Activated T-cell treated with anti-CD3 and anti-CD28 coated beads, Interleukin-2, amount 50 U/mL, for 4 hours (primary cell): ENCODE results near the gene SYNCRIP. TPM values are rescaled to one million over a fixed set of nuclear protein-coding genes. Genes with fewer than 3 reads are reported as not detected.
"Not testable (repeated sequence)": the region's sequence is repeated elsewhere in the genome, so short reads cannot be mapped to it uniquely, and the experiment has no call there.

Experiments used
- ATAC-seq, 2 donors: fragments of 200-7000 bp; cut with Tn5 transposase; one replicate each; pipeline ENCODE4 v1.10.0; 2021
- DNase-seq: peaks from one replicate; pipeline ENCODE4 v3.0.0-alpha.2; 2020
- H3K27me3 Mint-ChIP-seq: one replicate; pipeline ENCODE4 v1.8.0; 2021; ENCODE audit warnings: low read depth, mixed read lengths
- H3K36me3 Mint-ChIP-seq: one replicate; pipeline ENCODE4 v1.8.0; 2022; ENCODE audit warnings: mixed read lengths; ENCODE audit not compliant: insufficient read depth
- H3K4me1 Mint-ChIP-seq: one replicate; pipeline ENCODE4 v1.8.0; 2021; ENCODE audit warnings: low read depth, mixed read lengths
- H3K4me3 Mint-ChIP-seq: one replicate; pipeline ENCODE4 v1.8.0; 2021; ENCODE audit warnings: mild to moderate bottlenecking, moderate library complexity, mixed read lengths
- H3K9me3 Mint-ChIP-seq: one replicate; pipeline ENCODE4 v1.8.0; 2021; ENCODE audit warnings: mixed read lengths
- total RNA-seq, 3 donors: library from RNA; stranded (reverse); gene quantifications; one replicate each; pipeline ENCODE4 v1.2.1, GENCODE V29; 2021

Gene SYNCRIP
- total RNA-seq, 3 donors from 2014 or later: 248 to 285 (median 283) TPM

DNA sequence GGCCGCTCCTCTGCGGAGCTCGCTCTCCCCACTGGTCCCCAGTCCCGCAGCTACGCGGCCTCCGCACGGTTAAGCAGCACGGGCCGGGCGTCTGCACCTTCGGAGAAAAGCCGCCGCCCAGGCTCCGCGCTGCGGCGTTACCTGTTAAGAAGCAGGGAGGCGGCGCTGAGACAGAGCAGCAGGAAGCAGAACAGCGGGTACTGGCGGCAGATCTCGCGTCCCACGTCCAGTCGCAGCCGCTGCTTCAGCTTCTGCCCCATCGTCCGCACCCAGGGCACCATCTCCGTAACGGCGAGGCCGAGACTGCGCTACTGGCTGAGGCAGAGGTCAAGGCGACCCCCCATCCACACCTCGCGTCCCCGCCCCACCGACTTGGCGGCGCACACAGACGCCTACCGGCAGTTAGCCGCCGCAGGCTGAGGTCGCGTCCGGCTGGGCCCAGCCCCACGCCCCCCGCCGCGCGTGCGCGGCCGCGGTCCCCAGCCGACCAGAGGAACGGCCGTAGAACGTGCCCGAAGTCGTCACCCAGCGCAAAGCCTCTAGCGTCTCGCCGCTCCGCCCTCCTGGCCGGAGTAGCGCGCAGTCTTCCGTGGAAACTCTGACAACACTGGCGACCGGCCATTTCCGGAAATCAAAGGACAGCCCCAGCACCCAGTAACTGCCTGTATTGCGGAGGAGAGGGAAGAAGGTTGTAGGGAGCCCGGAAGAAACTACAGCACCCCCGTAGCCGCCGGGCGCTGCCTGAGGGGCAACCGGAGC is 49.1 kb downstream of the SYNCRIP start, which contains the start of gene SNX14:
SNX14 (minus strand) TSS at position 421 of the 759 bp plus-strand sequence; CDS start at position 281, 140 bp downstream.
- H3K9me3 Mint-ChIP-seq: no peaks in the 10 kb centered on the region
- no peaks in the 10 kb centered on the region for H3K27me3 Mint-ChIP-seq
- H3K4me1 Mint-ChIP-seq: peaks cover 43% of the 10 kb centered on the region
- peaks cover 5% of the 10 kb centered on the region for H3K36me3 Mint-ChIP-seq
- DNase-seq: peak; percentile 64
- ATAC-seq: peak; percentile 77 to 80
- peak within 1 kb of the TSS; percentile 92 for H3K4me3 Mint-ChIP-seq

- peaks cover 44% of the 10 kb centered on the region for H3K4me1 Mint-ChIP-seq
- peak overlapping the region; percentile 92 for H3K4me3 Mint-ChIP-seq
- H3K9me3 Mint-ChIP-seq: no peaks in the 10 kb centered on the region
- peaks cover 6% of the 10 kb centered on the region for H3K36me3 Mint-ChIP-seq
- ATAC-seq (no peak), DNase-seq (no peak)
- no peaks in the 10 kb centered on the region for H3K27me3 Mint-ChIP-seq
Observed at GRCh38 chr6:85592033-85592432, 50.7 kb downstream of the SYNCRIP start.

DNA sequence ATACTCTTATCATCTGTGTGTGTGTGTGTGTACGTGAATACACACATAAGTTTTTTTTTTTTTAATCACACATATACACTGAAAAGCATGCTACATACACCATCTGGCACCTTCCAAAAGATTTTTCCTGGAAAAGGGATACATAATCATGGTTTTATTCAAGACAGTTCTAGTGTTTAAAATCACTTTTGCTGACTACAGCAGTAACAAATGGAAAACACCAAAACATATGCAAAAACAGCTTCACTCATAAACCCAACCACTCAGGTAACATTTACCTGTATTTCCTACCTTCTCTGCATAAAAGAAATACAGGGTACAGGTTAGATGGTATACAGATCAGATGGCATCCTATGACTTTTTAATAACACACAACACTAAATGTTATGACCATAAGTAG is 51.5 kb downstream of the SYNCRIP start:
- DNase-seq (no peak), ATAC-seq (no peak)
- Mint-ChIP-seq H3K4me3 (no peak overlapping the region), H3K36me3 (peaks cover 8% of the 10 kb centered on the region), H3K27me3 (no peaks in the 10 kb centered on the region), H3K4me1 (peaks cover 47% of the 10 kb centered on the region), H3K9me3 (no peaks in the 10 kb centered on the region)

DNA sequence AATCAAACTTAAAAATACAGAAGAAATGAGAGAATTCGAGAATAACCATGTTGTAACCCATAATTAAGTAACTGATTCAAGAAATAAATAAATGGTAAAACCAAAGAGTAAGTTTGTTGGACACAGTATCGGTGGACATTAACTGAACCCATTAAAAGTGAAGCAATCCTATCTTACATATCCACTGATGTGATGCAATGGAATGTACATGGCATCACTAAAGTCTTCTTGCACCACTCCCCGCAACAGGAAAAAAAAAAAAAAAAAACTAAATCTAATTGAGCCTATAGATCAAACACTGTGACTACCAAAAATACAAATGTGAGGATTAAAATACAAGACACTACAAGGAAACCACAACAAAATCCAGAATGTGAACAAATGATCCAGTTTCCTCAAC is 56.9 kb downstream of the SYNCRIP start:
- no peak overlapping the region for H3K4me3 Mint-ChIP-seq
- ATAC-seq (no peak), DNase-seq (no peak)
- H3K4me1 Mint-ChIP-seq: peaks cover 49% of the 10 kb centered on the region
- H3K9me3 Mint-ChIP-seq: peaks cover 15% of the 10 kb centered on the region
- H3K27me3 Mint-ChIP-seq: no peaks in the 10 kb centered on the region
- H3K36me3 Mint-ChIP-seq: peaks cover 50% of the 10 kb centered on the region

- peaks cover 39% of the 10 kb centered on the region for H3K4me1 Mint-ChIP-seq
- H3K4me3 Mint-ChIP-seq, H3K27me3 Mint-ChIP-seq, DNase-seq, ATAC-seq: not testable (repeated sequence)
- H3K9me3 Mint-ChIP-seq: peaks cover 15% of the 10 kb centered on the region
- peaks cover 52% of the 10 kb centered on the region for H3K36me3 Mint-ChIP-seq
Observed at GRCh38 chr6:85582832-85583231, 59.9 kb downstream of the SYNCRIP start.

DNA sequence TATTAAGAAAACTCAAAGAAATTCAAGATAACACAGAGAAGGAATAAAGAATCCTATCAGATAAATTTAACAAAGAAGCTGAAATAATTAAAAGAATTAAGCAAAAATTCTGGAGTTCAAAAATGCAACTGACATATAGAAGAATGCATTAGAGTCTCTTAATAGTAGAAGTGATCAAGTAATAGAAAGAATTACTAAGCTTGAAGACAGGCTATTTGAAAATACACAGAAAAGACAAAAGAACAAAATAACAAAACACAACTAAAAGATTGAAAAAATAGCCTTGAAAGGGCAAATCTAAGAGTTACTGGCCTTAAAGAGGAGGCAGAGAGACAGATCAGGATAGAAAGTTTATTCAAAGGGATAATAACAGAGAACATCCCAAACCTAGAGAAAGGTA is 61.1 kb downstream of the SYNCRIP start:
- H3K4me1 Mint-ChIP-seq: peaks cover 35% of the 10 kb centered on the region
- peaks cover 15% of the 10 kb centered on the region for H3K9me3 Mint-ChIP-seq
- no peak overlapping the region for H3K4me3 Mint-ChIP-seq
- DNase-seq: no peak
- no peak for ATAC-seq
- H3K36me3 Mint-ChIP-seq: peaks cover 49% of the 10 kb centered on the region
- no peaks in the 10 kb centered on the region for H3K27me3 Mint-ChIP-seq

DNA sequence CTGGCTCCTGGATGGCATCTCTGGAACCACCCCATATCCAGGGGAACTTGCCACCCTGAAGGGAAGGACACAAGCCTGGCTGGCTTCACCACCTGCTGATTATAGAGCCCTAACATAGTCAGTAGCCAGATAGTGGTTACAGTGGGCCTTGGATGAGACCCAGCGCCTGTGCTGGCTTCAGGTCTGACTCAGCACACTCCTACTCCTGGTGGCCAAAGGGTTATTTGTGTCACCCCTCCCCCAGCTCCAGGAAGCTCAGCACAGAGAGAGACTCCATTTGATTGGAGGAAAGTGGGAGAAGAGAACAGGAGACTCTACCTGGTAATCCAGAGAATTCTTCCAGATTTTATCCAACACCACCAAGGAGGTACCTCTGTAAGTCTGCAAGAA is 61.8 kb downstream of the SYNCRIP start:
- no peaks in the 10 kb centered on the region for H3K27me3 Mint-ChIP-seq
- H3K4me3 Mint-ChIP-seq: no peak overlapping the region
- peaks cover 15% of the 10 kb centered on the region for H3K9me3 Mint-ChIP-seq
- no peak for ATAC-seq
- peaks cover 32% of the 10 kb centered on the region for H3K4me1 Mint-ChIP-seq
- DNase-seq: no peak
- peaks cover 46% of the 10 kb centered on the region for H3K36me3 Mint-ChIP-seq

DNA sequence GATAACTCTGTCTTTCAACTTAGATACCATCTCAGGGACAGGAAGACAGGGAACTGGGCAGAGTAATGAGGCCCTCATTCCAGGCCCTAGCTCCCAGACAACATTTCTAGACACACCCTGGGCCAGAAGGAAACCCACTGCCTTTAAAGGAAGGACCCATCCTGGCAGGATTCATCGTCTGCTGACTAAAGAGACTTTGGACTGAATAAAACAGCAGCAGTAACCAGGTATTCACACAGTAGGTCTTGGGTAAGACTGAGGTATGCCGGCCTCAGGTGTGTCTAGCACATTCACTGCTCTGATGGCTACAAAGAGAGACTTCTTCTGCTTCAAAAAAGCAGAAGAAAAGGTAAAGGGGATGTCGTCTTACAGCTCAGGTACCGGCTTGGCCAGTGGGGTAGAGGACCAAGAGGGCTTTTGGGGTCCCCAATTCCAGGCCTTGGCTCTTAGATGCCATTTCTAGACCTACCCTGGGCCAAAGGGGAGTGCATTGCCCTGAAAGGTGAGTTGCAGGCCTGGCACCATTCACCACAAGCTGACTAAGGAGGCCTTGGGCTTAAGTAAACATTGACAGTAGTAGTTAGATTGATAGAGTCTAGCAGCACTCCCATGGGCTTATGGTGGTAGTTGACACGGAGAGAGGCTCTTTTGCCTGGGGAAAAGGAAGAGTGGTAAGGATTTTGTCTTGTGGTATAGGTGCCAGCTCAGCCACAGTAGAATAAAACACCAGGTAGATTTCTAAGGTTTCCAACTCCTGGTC is 62.4 kb downstream of the SYNCRIP start:
- Mint-ChIP-seq H3K27me3 (no peaks in the 10 kb centered on the region), H3K4me3 (no peak overlapping the region), H3K9me3 (peaks cover 15% of the 10 kb centered on the region), H3K36me3 (peaks cover 42% of the 10 kb centered on the region), H3K4me1 (peaks cover 34% of the 10 kb centered on the region)
- DNase-seq: no peak
- no peak for ATAC-seq

- Mint-ChIP-seq H3K27me3 (no peaks in the 10 kb centered on the region), H3K4me3 (no peak overlapping the region), H3K36me3 (peaks cover 35% of the 10 kb centered on the region), H3K4me1 (peaks cover 36% of the 10 kb centered on the region), H3K9me3 (peaks cover 15% of the 10 kb centered on the region)
- ATAC-seq (no peak), DNase-seq (no peak)
Observed at GRCh38 chr6:85579581-85579980, 63.1 kb downstream of the SYNCRIP start.

DNA sequence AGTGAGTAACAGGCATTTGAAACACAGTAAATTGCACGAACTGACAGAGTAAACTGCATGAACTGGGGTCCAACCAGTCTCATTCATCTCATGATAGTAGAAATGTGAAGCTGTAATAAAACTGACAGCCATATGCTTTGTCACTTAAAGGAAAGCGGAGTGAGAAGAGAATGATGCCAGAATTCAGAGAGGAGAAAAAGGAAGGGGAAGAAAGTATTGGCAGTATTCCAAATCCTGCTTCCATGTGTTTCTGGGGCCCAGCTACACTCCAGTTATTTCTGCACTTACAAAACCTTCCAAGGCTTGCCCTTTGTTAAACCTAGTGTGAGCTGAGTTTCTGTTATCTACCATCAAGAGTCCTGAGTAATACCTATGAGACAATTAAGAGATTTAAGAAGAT is 66.2 kb downstream of the SYNCRIP start:
- DNase-seq (no peak), ATAC-seq (no peak)
- peaks cover under 1% of the 10 kb centered on the region for H3K9me3 Mint-ChIP-seq
- H3K4me1 Mint-ChIP-seq: peaks cover 20% of the 10 kb centered on the region
- H3K4me3 Mint-ChIP-seq: no peak overlapping the region
- no peaks in the 10 kb centered on the region for H3K27me3 Mint-ChIP-seq
- peaks cover 23% of the 10 kb centered on the region for H3K36me3 Mint-ChIP-seq

DNA sequence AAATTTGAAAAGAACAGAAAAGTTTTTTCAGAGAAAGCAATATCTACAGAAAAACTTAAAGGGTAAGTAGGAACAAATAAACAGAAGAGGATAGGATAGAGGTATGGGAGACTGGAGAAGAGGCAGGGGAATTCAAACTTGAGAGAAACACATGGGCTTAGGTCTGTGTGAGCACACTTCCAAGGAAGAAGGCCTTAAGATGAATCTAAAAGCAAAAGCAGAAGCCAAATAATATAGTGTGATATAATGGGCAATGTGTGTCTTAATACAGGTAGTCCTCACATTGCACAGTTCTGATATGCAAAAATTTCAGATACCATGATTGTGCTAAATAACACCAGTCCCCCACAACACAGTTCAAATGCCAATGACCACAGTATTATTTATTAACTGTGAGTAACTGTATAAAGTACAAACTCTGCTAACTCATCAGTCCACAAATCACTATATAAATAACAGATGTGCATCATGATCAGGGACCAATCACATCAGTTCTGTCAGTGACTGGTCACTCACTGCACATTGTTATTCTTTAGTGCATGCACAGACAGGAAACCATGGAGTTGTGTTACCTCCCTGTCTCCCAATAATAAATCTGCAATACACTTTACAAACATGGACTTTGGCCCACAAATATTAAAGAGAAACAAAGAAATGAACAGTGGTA is 67.6 kb downstream of the SYNCRIP start:
- H3K36me3 Mint-ChIP-seq: peaks cover 21% of the 10 kb centered on the region

DNA sequence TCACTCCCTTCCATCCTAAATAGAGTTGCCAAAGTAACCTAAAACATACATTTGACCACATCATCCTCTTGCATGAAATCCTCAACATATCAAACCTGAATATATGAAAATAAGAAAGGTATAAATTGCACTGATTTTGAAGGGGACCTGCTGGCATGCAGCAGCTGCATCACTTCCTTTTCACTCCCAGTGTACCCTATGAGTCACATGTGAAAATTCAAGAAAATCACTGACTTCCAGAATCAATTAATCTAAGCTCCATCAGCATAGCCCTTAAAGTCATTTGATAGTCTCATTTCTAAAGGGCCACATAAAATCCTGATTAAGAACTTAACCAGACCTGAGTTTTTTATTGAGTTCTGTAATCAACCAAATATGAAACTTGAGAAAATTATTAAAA is 73.4 kb downstream of the SYNCRIP start:
- ATAC-seq (no peak), DNase-seq (no peak)
- H3K4me3 Mint-ChIP-seq: no peak overlapping the region
- no peaks in the 10 kb centered on the region for H3K9me3 Mint-ChIP-seq
- peaks cover 36% of the 10 kb centered on the region for H3K36me3 Mint-ChIP-seq
- no peaks in the 10 kb centered on the region for H3K27me3 Mint-ChIP-seq
- H3K4me1 Mint-ChIP-seq: peaks cover 4% of the 10 kb centered on the region

More for the DNA sequence above, 67.6 kb downstream of the SYNCRIP start:
- ATAC-seq (no peak), DNase-seq (no peak)
- Mint-ChIP-seq H3K27me3 (no peaks in the 10 kb centered on the region), H3K4me3 (no peak overlapping the region), H3K9me3 (no peaks in the 10 kb centered on the region), H3K4me1 (peaks cover 16% of the 10 kb centered on the region)

DNA sequence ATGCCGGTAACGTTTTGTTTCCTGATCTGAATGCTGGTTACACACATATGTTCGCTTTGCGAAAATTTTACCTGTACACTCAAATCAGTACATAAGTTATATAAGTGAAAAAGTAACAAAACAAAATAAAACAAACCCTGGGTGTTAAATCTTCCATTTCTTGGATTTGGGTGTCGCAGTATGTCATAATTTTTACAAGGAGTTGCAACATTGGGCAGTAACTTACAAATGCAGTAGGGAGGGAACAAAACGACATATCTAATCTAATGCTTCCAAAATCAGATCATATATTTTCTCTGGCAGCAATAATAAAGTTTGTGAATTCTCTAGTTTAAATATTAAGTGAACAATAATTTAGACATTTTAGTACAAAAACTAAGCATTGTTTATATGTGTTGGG is 74.3 kb downstream of the SYNCRIP start:
- ATAC-seq (no peak), DNase-seq (no peak)
- peaks cover 4% of the 10 kb centered on the region for H3K4me1 Mint-ChIP-seq
- H3K9me3 Mint-ChIP-seq: no peaks in the 10 kb centered on the region
- H3K4me3 Mint-ChIP-seq: no peak overlapping the region
- peaks cover 40% of the 10 kb centered on the region for H3K36me3 Mint-ChIP-seq
- no peaks in the 10 kb centered on the region for H3K27me3 Mint-ChIP-seq

- peaks cover 4% of the 10 kb centered on the region for H3K4me1 Mint-ChIP-seq
- H3K4me3 Mint-ChIP-seq: no peak overlapping the region
- H3K36me3 Mint-ChIP-seq: peaks cover 33% of the 10 kb centered on the region
- ATAC-seq: no peak
- no peak for DNase-seq
- H3K9me3 Mint-ChIP-seq: no peaks in the 10 kb centered on the region
- no peaks in the 10 kb centered on the region for H3K27me3 Mint-ChIP-seq
Observed at GRCh38 chr6:85565736-85566135, 77.0 kb downstream of the SYNCRIP start.
